GM18508 (cell line): ENCODE measurements around the gene ELAVL2.

Experiments
- ATAC-seq: cut with Tn5 transposase; IDR thresholded peaks from one replicate; pipeline ENCODE4 v1.9.1; 2021; ENCODE audit warnings: moderate number of reproducible peaks; ENCODE audit not compliant: insufficient read depth, unreplicated experiment

Gene ELAVL2

GRCh38 chr9:23822261-23823169, 3.5 kb downstream of the ELAVL2 start:
- ATAC-seq = no peak

- ATAC-seq = no peak
These were observed 4.5 kb downstream of the ELAVL2 start for GRCh38 chr9:23821375-23822181.

- no peak for ATAC-seq
These were observed 5.3 kb downstream of the ELAVL2 start for GRCh38 chr9:23820451-23821374.

- no peak for ATAC-seq
These were observed 6.6 kb downstream of the ELAVL2 start for GRCh38 chr9:23819403-23819802.

GRCh38 chr9:23814243-23814642, 11.8 kb downstream of the ELAVL2 start:
- no peak for ATAC-seq

- no peak for ATAC-seq
These were observed 13.4 kb downstream of the ELAVL2 start for GRCh38 chr9:23812673-23813072.

GRCh38 chr9:23811633-23812032, 14.4 kb downstream of the ELAVL2 start:
- no peak for ATAC-seq

GRCh38 chr9:23803216-23803615, 22.8 kb downstream of the ELAVL2 start:
- ATAC-seq = no peak

GRCh38 chr9:23801523-23801922, 24.5 kb downstream of the ELAVL2 start:
- no peak for ATAC-seq

- no peak for ATAC-seq
These were observed 26.5 kb downstream of the ELAVL2 start for GRCh38 chr9:23799521-23799920.

GRCh38 chr9:23798325-23798724, 27.7 kb downstream of the ELAVL2 start:
- ATAC-seq = no peak

- ATAC-seq = no peak
These were observed 29.8 kb downstream of the ELAVL2 start for GRCh38 chr9:23796209-23796608.

GRCh38 chr9:23790351-23791260, 35.4 kb downstream of the ELAVL2 start:
- ATAC-seq = no peak

GRCh38 chr9:23789529-23790254, 36.3 kb downstream of the ELAVL2 start:
- ATAC-seq = no peak

GRCh38 chr9:23784962-23785361, 41.1 kb downstream of the ELAVL2 start:
- no peak for ATAC-seq

- no peak for ATAC-seq
These were observed 42.5 kb downstream of the ELAVL2 start for GRCh38 chr9:23783509-23783908.

GRCh38 chr9:23779220-23779619, 46.8 kb downstream of the ELAVL2 start:
- ATAC-seq = no peak

- ATAC-seq = no peak
These were observed 48.7 kb downstream of the ELAVL2 start for GRCh38 chr9:23777328-23777727.

- ATAC-seq = no peak
These were observed 50.5 kb downstream of the ELAVL2 start for GRCh38 chr9:23775549-23775948.
